HG02938 (cell line): ENCODE data around the gene ZYX.
"Not testable (repeated sequence)": the region's sequence is repeated elsewhere in the genome, so short reads cannot be mapped to it uniquely, and the experiment has no call there.

Source experiments
- ATAC-seq: cut with Tn5 transposase; IDR thresholded peaks from one replicate; pipeline ENCODE4 v1.9.1; 2021; ENCODE audit warnings: mild to moderate bottlenecking, moderate library complexity; ENCODE audit not compliant: unreplicated experiment

Gene ZYX

DNA sequence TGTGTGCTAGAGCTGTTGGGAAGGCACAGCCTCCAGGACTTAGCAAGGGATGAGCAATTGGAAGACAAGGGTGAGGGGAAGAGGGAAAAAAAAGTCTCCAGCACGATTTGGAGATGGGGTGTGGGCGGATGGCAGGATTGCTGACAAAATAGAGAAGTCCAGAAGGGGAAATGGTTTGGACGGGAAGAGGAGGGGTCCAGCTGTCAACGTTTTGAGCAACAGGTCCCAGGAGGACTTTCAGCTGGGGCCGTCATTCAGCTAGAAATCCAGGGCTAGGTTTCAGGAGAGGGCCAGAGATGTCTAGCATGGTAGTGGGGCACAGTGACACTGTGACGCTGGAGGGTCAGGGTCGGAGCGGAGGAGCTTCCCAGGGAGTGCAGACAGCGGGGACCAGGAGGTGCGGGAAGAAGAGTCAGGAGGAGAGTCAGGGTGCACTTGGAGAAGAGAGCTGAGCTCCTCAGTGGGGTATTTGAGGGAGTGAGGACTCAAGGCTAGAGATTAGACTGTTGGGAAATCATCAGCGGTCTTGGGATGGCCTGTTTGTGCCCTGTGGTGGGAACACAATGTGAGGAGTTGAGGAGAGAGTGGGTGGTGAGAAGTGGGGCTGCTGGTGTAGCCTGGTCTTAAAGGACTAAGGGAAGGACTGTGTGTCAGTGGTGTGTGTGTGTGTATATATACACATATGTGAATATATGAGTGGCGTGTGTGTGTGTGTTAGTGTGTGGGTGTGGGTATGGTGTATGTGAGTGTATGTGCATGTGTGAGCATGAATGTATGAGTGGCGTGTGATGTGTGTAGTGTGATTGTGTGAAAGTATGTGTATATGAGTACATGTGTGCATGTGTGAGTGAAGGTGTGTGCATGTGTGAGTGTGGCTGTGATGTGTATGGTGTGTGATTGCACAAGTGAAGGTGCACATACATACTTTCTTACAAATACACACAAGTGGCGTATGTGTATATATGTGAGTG lies 3.8 kb downstream of the ZYX start:
- ATAC-seq, result no peak

- ATAC-seq, result peak; percentile 45
Measured at GRCh38 chr7:143385891-143386781, 5.0 kb downstream of the ZYX start.

DNA sequence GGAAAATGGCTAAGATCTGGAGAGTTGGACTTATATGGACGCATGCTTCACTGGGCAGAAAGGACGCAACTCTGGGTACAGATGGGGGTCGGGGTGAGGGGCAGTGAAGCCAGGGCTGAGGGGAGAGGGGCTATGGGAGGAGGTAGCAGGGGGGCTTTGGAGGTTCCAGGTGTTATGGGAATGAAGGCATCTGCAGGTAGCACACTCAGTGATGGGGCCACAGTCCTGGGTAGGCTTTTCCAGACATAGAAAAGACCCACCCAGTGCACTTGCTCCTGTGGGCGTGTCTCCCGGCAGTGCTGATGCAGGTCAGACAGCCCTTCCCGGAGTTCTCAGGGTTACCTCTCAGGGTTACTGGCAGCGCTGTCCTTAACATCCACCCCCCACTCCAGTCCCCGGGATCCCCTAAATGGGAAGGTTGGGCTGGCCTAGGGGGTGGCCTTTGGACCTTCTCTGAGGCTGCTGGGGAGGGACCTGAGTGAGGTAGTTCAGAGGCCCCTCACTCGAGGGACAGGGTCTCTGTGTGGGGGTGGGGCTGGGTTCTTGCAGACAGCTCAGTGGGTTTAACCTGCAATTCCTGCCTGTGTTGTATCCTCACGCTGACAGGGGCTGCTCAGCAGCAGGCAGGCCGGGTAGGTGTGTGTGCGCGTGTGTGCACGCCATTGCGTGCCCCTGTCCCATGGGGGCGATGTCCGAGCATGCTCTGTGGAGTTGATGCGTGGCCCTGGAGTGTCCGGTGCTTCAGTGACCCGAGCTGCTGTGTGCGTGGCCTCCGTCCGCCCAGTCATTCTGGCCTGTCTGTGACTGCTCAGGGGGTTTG lies 6.2 kb downstream of the ZYX start:
- no peak for ATAC-seq

DNA sequence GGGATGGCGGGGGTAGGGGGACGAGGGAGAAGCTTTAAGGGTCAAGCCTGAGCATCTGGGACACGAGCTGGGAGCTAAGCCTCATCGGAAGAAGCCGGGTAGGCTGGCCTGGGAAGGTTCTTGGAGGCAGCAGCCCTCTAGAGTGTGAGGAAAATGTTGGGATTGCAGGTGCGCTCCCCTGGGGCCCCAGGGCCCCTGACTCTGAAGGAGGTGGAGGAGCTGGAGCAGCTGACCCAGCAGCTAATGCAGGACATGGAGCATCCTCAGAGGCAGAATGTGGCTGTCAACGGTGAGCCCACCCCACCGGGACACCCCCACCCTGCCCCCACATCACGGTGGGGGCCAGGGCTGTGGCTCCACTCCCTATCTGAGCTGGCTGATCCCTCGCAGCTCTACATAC lies 6.9 kb downstream of the ZYX start:
- ATAC-seq, result no peak

- ATAC-seq, result no peak
Measured at GRCh38 chr7:143388491-143389101, 7.5 kb downstream of the ZYX start.

DNA sequence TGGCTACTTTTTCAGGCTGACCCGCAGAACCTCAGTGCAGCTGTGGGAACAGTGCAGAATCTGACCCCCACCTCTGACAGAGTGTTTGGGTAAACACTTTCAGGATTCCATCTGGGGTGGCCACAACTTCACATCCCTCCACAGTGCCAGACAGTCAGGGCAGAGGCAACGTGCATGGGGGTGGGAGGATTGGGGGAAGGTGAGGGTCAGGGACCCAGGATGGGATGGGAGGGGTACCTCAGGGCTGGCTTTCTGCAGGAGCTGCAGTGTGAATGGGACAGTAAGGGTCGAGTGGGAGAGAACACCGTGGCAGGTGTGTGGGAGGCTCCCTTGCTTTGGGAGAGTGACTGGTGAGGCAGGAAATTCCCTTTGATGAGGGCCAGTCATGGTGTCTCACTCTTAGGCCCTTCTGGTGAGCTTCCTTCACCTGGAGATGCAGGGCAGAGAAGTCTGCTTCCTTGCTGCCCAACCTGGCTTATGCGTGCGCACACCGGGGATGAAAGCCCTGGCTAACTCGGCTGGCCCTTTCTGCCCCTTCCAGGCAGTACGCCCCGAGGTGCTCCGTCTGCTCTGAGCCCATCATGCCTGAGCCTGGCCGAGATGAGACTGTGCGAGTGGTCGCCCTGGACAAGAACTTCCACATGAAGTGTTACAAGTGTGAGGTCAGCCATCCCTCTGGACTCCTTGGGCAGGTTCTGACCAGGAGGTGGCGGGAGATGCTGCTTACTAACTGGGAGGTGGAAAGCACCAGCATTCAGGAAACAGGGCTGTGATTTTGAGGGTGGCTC lies 8.4 kb downstream of the ZYX start:
- ATAC-seq, result no peak

- ATAC-seq, result no peak
Measured at GRCh38 chr7:143390104-143390772, 9.1 kb downstream of the ZYX start.

GRCh38 chr7:143390773-143391317 lies 9.7 kb downstream of the ZYX start:
- ATAC-seq, result no peak

- no peak for ATAC-seq
Measured at GRCh38 chr7:143391462-143392404, 10.6 kb downstream of the ZYX start.

DNA sequence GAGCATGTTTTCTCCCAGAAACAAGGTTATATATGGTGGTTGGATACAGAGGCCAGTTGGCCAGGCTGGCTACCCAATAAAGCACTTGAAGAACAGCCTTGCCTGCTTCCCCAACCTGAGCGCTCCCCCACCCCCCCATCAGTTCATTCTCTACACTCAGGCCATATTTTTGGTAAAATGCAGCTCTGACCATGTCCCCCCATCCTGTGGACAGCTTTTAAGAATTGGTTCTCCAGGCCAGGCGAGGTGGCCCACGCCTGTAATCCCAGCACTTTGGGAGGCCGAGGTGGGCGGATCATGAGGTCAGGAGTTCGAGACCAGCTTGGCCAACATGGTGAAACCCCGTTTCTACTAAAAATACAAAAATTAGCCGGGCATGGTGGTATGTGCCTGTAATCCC lies 11.3 kb downstream of the ZYX start:
- ATAC-seq, result not testable (repeated sequence)

GRCh38 chr7:143392875-143393266 lies 11.7 kb downstream of the ZYX start:
- ATAC-seq, result no peak

GRCh38 chr7:143393267-143394041 lies 12.3 kb downstream of the ZYX start:
- no peak for ATAC-seq

GRCh38 chr7:143394068-143394467 lies 12.9 kb downstream of the ZYX start:
- no peak for ATAC-seq

DNA sequence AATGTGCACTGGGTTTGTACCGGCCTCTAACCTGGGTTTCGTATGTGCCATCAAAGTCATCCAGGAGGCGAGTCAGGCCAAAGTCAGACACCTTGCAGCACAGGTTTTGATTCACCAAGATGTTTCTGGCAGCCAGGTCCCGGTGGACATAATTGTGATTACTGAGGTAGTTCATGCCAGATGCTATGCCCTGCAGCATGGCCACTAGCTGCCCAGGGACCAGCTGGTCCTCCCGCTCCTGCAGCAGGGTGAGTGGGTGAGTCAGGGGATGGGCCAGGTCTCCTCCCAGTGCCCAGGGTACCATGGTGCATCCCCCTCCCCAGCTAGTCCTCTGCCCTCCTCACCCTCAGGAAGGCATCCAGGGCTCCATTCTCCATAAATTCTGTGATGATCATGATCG lies 13.6 kb downstream of the ZYX start:
- ATAC-seq, result no peak

- ATAC-seq, result peak; percentile 61
Measured at GRCh38 chr7:143395187-143396149, 14.3 kb downstream of the ZYX start.

GRCh38 chr7:143396182-143396581 lies 15.0 kb downstream of the ZYX start:
- ATAC-seq, result no peak
